HG02884 (cell line): Measurements from ENCODE around the gene RGS7BP.
"Not testable (repeated sequence)": the region's sequence is repeated elsewhere in the genome, so short reads cannot be mapped to it uniquely, and the experiment has no call there.

Experiments
- ATAC-seq: cut with Tn5 transposase; IDR thresholded peaks from one replicate; pipeline ENCODE4 v1.9.1; 2021; ENCODE audit warnings: mild to moderate bottlenecking, moderate library complexity; ENCODE audit not compliant: unreplicated experiment

The RGS7BP gene

DNA sequence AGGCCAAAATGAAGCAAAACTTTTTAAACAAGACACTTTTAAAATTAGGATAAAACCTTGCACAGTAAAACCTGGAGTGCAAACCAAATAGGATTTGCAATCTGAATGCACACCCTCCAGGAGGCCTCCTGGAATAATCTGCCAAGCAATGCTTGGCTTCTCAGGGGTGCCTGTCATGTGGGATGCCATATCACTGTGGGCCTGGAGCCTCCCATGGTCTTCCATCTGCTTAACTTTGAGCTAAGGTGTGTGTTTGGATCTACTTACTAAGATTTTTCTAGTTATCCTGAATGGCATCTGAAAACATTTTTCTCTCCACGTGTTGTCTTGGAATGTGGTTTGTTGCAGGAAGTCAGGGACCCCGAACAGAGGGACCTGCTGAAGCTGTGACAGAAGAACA is 52.1 kb downstream of the RGS7BP start:
- no peak for ATAC-seq

DNA sequence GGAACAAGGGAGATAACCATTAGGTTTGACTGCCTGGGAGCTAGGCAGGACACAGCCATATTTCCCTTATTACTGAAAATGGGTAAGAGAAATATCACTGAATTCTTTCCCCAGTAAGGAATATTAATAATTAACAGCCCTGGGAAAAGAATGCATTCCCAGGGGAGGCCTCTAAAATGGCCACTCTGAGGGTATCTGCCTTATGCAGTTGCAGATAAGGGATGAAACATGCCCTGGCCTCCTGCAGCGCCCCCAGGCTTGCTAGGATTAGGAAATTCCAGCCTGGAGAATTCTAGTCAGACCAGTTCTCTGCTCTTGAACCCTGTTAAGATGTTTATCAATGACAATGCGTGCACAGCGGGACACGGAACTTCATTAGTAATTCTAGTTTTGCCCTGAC is 52.8 kb downstream of the RGS7BP start:
- ATAC-seq = not testable (repeated sequence)

DNA sequence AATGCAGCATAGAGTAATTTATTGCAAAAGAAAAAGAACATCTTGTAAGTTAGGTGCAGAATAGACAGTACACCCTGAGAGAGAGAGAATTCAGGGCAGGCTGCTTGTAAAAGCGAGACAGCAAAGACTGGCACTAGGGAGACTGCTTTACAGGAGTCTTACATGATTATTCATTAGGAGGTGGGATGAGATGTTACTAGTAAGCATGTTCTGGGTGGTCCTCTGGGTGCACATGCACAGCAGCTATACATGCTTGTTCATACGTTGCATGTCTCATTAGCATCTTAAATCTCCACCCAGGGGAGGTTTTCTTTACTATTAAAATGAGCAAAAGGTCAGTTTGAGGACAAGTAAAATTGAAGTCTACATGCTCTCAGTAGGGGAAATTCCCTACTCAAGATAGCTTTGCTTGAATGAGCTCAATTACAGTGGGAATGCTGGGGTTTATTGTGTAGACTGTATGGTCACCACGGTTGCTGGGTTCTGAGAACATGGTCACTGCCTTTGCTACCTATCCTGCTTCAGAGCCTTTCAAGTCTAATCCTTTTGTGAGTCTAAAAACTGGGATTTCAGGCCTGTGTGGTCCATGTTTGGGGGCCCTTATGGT is 60.6 kb downstream of the RGS7BP start:
- no peak for ATAC-seq

DNA sequence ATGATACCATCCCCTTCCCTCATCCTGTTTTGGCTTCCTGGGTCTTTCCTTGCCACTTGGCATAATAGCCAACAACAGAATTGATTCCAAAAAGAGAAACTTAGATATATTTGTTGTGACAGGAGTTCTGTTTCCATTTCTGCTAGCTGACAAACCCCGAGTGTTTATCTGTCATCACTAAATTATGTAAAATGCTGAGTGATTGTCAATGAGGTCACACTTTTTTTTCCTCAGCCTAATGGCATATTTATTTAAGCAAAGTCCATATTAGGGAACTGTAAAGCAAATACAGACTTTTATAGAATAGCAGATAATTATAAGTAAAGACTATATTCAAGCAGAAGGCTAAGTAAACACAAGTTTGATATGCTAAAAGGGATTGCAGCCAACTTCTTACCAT is 64.0 kb downstream of the RGS7BP start:
- ATAC-seq = no peak

DNA sequence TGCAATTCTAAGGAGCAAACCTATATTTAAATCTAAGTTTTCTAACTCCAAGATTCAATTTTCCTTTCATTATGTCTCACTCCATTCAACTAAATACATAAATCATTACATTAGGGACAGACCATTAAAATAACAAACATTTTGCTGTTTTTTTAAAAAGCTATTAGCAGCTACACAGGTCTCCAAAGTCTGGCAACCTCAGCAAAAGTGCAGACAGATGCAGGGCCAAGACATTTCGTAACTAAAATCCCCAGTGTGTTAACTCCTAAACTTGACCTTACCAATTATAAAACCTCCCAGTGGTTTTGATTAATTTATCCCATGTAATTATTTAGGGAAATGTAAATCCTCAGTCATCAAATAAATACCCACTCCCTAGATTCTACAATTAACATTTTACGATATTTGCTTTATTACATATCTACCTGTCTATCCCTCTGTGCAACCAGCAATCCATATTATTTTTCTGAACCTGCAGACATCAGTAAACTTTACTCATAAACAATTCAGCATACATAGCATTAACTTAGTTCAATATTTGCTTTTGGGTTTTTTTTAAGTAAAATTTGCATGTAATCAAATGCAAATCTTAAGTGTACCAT is 64.7 kb downstream of the RGS7BP start:
- ATAC-seq = no peak

DNA sequence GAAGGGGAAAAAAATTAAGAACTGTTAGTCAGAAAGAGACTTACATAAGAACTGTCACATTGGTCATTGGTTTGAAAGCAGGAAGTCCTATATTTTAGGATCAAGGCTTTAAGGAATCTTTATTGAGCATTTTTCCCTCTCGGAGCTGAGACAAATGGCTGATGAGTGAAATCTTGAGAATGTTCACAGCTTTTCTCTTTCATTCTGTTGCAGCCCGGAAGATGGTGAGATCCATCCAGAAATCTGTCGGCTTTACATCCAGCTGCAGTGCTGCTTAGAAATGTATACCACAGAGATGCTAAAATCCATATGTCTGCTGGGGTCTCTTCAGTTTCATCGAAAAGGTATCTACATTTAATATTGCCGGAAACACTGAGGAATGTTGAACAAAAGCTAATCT is 69.7 kb downstream of the RGS7BP start:
- no peak for ATAC-seq

DNA sequence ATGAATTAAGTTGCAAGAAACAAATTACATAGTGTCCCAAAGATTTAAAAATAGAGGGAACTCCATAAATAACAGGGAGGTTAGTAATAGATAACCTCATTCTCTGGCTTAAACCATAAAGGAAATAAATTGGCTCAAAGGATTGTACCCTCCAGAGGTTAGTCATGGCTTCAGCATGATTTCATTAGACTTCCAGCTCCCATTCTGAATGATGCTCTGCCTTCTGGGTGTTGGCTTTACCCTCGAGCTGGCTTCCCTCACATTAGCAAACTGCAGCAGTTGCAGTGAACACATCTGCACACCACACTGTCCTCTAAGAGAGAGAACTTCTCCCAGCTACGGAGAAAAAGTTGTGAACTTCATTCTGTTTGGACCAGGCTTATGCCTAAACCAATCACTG is 70.4 kb downstream of the RGS7BP start:
- no peak for ATAC-seq

DNA sequence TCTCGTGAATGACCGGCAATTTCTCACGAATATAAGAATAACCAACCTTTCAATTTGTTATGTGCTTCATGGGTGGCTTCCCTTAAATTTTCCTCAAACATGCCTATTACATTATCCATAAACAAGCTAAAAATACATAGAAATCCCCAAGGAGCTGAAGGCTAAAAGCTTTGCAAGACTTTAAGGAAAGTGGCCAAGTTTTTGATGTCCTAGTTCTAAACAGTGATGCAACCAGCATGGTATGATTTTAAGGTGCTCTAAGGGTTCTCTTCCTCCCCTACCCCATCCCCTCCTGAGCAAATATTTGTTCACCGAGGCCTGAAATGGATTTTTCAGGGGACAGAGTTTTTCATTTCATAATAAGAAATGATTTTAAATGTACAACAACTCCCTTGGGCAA is 79.8 kb downstream of the RGS7BP start:
- no peak for ATAC-seq

DNA sequence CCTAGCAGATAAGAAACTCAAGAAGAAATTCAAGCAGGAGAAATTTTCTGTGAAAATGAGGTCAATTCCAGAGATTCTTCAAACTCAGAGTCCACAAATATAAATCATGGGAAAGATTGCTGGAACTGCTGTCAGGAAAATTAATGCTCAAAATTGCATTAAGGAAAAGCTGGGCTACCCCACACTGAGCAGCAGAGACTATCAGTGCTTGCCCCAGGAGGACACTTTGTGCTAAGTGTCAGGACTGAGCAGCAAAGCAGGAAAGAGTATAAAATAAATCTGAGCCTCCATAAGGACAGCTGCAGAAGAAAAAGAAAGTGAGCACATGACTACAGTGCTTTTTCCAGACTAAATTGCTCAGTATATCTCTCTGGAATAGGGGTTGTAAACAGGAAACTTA is 81.6 kb downstream of the RGS7BP start:
- ATAC-seq = no peak

DNA sequence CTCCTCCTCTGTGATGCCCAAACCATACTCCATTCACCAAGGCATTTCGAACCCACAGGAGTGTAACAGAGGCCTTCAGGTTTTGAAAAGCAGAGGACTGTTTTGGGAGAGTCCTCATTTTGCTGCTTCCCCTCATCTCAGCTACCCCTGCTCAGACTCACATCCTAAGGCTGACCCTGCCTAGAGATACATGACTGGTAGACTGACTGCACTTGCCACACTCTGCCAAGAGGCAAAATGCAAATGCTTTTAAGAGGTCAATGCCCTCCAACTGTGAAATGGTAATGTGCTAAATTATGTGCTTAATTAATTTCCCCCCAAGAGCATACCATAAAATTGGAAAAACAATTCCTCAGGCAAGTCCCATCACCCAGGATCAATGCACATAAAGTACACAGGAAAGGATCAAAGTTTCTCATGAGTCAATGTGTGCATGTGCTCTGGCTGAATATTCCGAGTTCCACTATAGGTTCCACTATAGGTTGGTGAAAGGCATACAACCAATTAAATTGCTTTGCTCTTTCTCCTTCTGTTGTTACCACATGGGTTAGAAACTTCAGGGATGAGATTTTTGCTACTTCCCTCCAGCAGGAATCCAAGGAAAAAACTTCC is 87.0 kb downstream of the RGS7BP start:
- ATAC-seq = no peak

DNA sequence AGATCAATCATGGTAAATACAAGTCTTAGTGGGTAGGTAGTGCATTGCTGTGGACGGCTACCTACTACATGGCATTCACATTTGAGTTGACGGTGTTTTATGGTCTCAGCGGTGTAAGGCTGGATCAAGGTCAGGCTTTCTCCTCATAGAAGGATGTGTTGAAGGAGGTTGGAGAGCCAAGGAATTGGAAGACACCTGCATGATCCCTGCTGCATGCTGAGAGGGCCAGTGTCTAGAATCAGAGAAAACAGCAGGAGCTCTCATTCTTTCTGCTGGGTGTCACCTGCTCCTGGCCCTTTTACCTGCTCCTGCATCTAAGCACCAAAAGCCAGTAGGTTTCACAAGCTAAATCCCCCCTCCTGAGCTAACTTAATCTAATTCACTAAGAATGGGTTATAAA is 88.2 kb downstream of the RGS7BP start:
- no peak for ATAC-seq

DNA sequence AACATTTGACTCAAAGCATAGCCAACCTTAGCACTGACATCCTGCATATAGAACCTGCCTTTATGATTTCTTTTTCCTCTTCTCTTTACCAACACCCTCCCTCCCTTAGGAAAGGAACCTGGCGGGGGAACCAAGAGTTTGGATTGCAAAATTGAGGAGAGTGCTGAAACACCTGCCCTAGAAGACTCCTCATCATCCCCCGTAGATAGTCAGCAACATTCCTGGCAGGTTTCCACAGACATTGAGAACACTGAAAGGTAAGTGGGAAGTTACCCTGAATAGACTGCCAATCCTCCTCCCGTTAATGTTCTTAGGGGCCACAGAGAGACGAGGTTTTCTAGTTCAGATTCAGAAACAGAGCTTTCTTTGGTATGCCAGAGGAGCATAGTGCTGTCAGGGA is 88.8 kb downstream of the RGS7BP start:
- ATAC-seq = no peak

DNA sequence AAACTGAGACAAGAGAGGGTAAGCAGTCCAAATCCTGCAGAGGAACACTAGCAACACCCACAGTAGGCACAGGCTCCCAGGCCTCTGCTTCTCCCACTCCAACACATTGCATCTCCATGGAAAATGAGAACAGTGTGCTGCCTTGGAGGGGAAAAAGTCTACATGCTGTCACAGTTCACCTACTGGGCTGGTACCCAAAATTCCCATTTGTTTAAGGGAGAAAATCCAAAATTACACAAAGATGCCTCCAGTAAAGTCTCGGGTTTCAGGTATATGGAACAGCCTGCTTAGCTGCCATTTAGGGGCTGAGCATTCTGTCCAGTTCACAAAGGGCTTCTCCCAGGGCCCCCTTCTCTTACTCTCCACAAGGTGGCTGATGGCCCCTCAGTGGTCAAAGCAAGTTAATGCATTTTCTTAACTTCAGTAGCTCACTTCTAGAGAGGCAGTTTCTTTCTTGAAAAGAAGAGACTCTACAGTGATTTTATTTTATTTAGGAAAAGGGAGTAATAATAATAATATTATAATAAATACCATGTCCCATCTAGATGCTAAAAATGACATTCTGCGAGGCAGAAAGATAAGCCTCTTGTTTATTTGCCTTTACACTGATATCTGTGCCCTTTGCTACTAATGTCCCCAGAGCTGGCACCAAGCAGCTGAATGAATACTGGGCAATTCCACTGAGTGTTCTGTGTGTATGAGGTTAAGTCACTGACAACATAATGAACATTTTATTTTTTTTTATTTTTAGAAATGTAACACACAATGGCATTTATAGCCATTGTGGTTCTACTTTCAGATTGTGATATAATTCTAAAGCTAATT is 89.4 kb downstream of the RGS7BP start:
- ATAC-seq = no peak

DNA sequence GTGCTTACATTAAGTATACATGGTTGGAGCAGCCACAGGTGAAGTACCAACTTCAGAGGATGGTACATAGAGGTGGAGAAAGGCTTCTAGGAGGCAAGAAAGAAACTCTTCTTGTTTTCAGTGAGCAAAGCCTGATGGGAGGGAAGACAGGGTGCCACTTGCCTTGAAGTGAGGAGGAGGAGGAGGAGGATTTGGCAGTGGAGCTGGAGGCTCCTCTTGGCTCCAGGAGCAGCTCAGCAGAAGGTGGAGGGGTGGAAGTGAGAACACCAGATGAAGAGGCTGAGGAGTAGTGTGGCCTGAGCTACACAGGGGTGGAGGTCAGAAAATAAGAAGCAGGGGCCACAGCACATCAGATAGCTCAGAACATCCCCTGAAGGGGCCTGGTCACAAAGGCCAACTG is 93.4 kb downstream of the RGS7BP start:
- no peak for ATAC-seq

DNA sequence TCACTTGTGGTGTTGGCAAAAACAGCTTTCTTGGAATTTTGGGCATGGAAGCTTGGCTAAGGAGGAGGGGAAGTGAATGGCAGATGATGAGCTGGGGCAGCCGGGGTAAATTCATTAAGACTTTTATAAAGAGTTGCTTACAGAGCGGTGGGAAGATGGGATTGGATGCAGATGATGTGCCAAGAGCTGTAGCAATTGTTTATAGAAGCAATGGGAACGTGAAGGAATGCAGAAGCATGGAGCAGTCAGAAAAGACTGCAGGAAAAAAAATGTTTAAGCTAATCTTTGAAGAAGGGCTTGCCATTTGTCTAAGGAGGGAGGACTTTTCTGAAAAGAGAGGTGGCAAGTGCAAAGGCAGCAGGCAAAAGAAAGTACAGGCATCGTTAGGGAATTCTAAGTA is 97.9 kb downstream of the RGS7BP start:
- no peak for ATAC-seq

DNA sequence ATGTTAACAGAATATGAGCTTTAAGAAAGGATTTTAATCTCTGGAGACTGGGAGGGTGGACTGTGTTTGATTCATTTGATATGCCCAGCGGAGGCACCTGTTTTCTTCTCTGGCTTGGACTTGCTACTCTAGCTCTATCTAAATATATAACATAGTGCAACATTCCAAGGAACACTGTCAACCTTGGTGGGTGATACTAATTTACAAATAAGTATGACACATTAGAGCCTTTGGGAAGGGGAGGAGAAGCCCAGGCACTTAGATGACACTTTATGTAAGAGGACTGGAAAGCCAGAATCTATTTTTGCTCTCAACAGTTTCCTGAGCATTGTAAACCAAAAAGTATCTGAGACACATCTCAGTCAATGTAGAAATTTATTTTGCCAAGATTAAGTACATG is 101.1 kb downstream of the RGS7BP start:
- no peak for ATAC-seq

DNA sequence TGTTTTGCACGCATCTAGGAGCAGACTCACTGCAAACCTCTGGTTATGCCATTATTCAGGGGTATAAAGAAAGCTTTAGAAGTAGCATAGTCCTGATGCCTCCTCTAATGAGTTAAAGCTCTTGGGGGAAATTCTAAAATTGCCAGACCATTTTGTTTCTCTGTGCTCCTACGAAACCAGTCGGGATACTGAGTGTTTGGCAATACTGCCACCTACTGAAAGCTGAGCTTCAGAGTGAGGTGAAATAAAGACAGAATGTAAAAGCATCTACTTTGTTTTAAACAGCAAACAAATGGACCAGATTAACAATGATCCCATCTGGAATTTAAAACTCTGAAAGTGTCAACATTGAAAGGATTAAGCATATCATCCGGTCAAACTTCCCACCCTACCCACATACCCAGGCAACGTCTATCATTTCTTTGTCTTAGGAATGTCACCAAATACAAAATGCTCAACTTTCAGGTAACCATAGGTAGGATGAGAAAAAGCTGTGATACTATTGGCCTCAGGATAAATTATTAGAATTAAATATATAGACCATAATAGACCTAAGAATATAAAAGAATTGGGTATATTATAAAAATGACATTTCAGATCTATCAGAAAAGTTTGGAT is 106.6 kb downstream of the RGS7BP start:
- ATAC-seq = no peak

DNA sequence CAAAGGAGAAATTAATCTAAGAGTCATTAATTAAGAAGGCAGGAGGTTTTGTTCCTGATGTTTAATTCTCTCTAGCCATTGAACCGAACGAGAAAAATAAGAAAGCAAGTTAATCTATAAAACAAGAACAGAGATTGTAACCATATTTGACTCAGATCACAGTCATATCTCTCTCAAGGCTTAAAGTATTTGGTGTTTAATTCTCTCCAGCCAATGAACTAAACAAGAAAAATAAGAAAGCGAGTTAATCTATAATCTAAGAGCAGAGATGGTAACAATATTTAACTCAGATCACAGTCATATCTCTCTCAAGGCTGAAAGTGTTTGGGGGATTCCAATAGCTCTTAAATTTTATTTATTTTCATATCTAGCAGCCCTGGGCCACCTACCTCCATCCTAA is 110.1 kb downstream of the RGS7BP start:
- ATAC-seq = no peak

DNA sequence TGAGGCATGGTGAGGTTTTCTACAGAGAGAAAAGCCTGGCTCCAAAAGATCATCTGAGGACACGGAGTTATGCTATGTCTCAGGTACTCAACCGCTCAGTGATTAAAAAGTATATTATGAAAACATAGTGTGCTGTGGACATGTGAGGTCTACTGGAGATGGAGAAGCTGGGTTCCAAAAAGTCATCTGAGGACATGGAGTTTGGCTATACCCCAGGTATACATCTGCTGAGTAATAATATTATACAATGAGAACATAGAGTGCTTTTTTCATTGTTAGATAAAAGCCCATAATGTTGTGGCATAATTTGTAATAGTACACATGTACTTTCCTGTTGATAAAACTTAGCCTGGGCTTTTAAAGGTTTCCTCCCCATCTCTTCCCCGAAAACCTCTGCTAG is 113.8 kb downstream of the RGS7BP start:
- no peak for ATAC-seq

DNA sequence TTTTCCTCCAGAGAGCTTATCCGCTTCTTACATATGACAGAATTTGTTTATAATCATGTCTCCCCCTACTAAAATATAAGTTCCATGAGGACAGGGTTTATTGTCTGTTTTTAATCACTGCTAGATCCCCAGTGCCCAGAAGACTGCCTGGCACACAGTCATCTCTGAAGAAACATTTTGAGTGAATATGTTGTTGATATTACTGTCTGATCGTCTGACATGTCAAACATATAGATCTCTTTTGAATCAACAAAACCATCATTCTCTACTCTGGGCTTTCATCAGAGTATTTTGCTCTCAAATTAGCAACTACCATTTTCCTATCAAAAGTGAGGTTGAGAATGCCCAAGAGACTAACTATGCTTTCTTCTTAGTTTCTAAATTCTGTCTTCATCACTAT is 117.2 kb downstream of the RGS7BP start:
- ATAC-seq = no peak

DNA sequence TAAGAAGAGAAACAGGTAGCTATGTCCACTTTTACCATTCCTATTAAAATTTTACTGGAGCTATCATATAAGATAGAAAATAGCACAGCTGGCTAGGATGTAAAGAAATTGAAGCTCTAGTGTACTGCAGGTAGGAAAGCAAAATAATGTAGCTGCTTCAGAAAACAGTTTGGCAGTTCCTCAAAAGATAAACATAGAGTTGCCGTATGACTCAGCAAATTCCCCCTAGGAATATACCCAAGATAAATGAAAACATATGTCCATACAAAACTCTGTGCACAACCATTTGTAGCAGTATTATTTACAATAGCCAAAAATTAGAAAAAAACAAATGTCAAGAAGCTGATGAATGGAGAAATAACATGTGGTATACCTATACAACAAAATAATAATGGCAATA is 119.9 kb downstream of the RGS7BP start:
- ATAC-seq = no peak

DNA sequence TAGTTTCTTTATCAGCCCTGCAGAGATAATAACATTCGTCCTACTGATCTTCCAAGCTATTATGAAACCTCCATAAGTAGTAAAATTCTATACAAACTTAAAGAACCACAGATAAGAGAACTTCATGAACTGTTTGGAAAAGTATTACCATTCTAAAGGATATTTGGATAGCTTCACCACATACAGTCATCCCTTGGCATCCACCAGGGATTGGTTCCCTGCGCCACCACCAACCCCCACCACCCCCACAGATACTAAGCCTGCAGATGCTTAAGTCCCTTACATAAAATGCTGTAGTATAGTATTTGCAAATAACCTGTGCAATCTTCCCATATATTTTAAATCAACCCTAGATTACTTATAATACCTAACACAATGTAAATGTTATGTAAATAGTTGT is 123.1 kb downstream of the RGS7BP start:
- no peak for ATAC-seq
